HFF-Myc (cell line): ENCODE data around the gene DNAAF5.

ENCODE experiments used
- DNase-seq: peaks from one replicate; pipeline ENCODE4 v3.0.0-alpha.2; 2011; ENCODE audit warnings: low read depth; ENCODE audit errors: extremely low read depth
- H3K4me3 ChIP-seq: replicated peaks from 2 replicates; pipeline ENCODE4 v1.5.1; 2011; ENCODE audit warnings: low read depth, mild to moderate bottlenecking, control low read depth, low read length
- CTCF ChIP-seq: IDR thresholded peaks from 2 replicates; pipeline ENCODE4 v1.5.1; 2012; ENCODE audit warnings: mild to moderate bottlenecking, low read depth, low read length, control low read depth; ENCODE audit errors: missing control alignments

DNAAF5 gene

GRCh38 chr7:754531-755412, 28.3 kb downstream of the DNAAF5 start:
- H3K4me3 ChIP-seq = no peak overlapping the region
- no peak for TF ChIP-seq CTCF
- no peak for DNase-seq

- DNase-seq = no peak
- no peak overlapping the region for H3K4me3 ChIP-seq
- TF ChIP-seq CTCF = no peak
Observed at GRCh38 chr7:755413-755805, 28.9 kb downstream of the DNAAF5 start.

- no peak overlapping the region for H3K4me3 ChIP-seq
- no peak for DNase-seq
- no peak for TF ChIP-seq CTCF
Observed at GRCh38 chr7:756231-756927, 29.9 kb downstream of the DNAAF5 start.

GRCh38 chr7:756928-757560, 30.5 kb downstream of the DNAAF5 start:
- no peak overlapping the region for H3K4me3 ChIP-seq
- no peak for TF ChIP-seq CTCF
- no peak for DNase-seq

- TF ChIP-seq CTCF = no peak
- DNase-seq = no peak
- no peak overlapping the region for H3K4me3 ChIP-seq
Observed at GRCh38 chr7:757741-758163, 31.3 kb downstream of the DNAAF5 start.

GRCh38 chr7:759569-759968, 33.1 kb downstream of the DNAAF5 start:
- no peak for TF ChIP-seq CTCF

More at GRCh38 chr7:759569-759968, 33.1 kb downstream of the DNAAF5 start:
- DNase-seq = no peak
- H3K4me3 ChIP-seq = no peak overlapping the region
